Stimulated activated CD8-positive, alpha-beta memory T cell treated with anti-CD3 and anti-CD28 coated beads, Interleukin-12 subunit alpha, Interleukin-12 subunit beta, amount 100 ng/mL, for 4 hours (primary cell): ENCODE data around the gene TWIST2.

Source experiments
- DNase-seq: peaks from one replicate; pipeline ENCODE4 v3.0.0-alpha.2; 2020; ENCODE audit warnings: low read depth

The TWIST2 gene

GRCh38 chr2:238856713-238857567 lies 9.1 kb downstream of the TWIST2 start:
- no peak for DNase-seq

- DNase-seq: no peak
Observed at GRCh38 chr2:238857959-238858358, 10.1 kb downstream of the TWIST2 start.

GRCh38 chr2:238859636-238860347 lies 11.9 kb downstream of the TWIST2 start:
- no peak for DNase-seq

- no peak for DNase-seq
Observed at GRCh38 chr2:238861013-238861730, 13.3 kb downstream of the TWIST2 start.

GRCh38 chr2:238861766-238862315 lies 14.0 kb downstream of the TWIST2 start:
- DNase-seq: no peak

- no peak for DNase-seq
Observed at GRCh38 chr2:238862701-238863100, 14.8 kb downstream of the TWIST2 start.

- DNase-seq: no peak
Observed at GRCh38 chr2:238863231-238863630, 15.3 kb downstream of the TWIST2 start.

- no peak for DNase-seq
Observed at GRCh38 chr2:238863749-238864206, 15.9 kb downstream of the TWIST2 start.

- no peak for DNase-seq
Observed at GRCh38 chr2:238864207-238865014, 16.5 kb downstream of the TWIST2 start.

- no peak for DNase-seq
Observed at GRCh38 chr2:238865015-238865719, 17.3 kb downstream of the TWIST2 start.

- no peak for DNase-seq
Observed at GRCh38 chr2:238865744-238866355, 18.0 kb downstream of the TWIST2 start.

- DNase-seq: no peak
Observed at GRCh38 chr2:238866656-238867277, 18.9 kb downstream of the TWIST2 start.

GRCh38 chr2:238868067-238868524 lies 20.2 kb downstream of the TWIST2 start:
- DNase-seq: no peak

GRCh38 chr2:238868616-238869292 lies 20.9 kb downstream of the TWIST2 start:
- no peak for DNase-seq

- no peak for DNase-seq
Observed at GRCh38 chr2:238869293-238870124, 21.6 kb downstream of the TWIST2 start.

GRCh38 chr2:238870261-238870660 lies 22.4 kb downstream of the TWIST2 start:
- DNase-seq: no peak

GRCh38 chr2:238872026-238872425 lies 24.1 kb downstream of the TWIST2 start:
- DNase-seq: no peak
